ENCODE results near the gene MYO5A.

The MYO5A gene

GRCh38 chr15:52424856-52425431 lies 103.7 kb downstream of the MYO5A start:
- TF ChIP-seq GATA3 (IDR thresholded peaks at IDR 0.05; ENCODE audit: low read depth, low read length), result no peak
- TF ChIP-seq GATA2 (IDR thresholded peaks at IDR 0.05; ENCODE audit: low read depth, low read length), result no peak

- TF ChIP-seq GATA3 (IDR thresholded peaks at IDR 0.05; ENCODE audit: low read depth, low read length), result no peak
- no peak for TF ChIP-seq GATA2 (IDR thresholded peaks at IDR 0.05; ENCODE audit: low read depth, low read length)
Measured at GRCh38 chr15:52423852-52424251, 104.8 kb downstream of the MYO5A start.

- TF ChIP-seq GATA3 (IDR thresholded peaks at IDR 0.05; ENCODE audit: low read depth, low read length), result no peak
- TF ChIP-seq GATA2 (IDR thresholded peaks at IDR 0.05; ENCODE audit: low read depth, low read length), result no peak
Measured at GRCh38 chr15:52422001-52422400, 106.7 kb downstream of the MYO5A start.

- TF ChIP-seq GATA2 (IDR thresholded peaks at IDR 0.05; ENCODE audit: low read depth, low read length) (no peak), GATA3 (IDR thresholded peaks at IDR 0.05; ENCODE audit: low read depth, low read length) (no peak)
Measured at GRCh38 chr15:52421029-52421428, 107.7 kb downstream of the MYO5A start.

- TF ChIP-seq GATA2 (IDR thresholded peaks at IDR 0.05; ENCODE audit: low read depth, low read length) (no peak), GATA3 (IDR thresholded peaks at IDR 0.05; ENCODE audit: low read depth, low read length) (no peak)
Measured at GRCh38 chr15:52419494-52419893, 109.2 kb downstream of the MYO5A start.

GRCh38 chr15:52417957-52418356 lies 110.7 kb downstream of the MYO5A start:
- TF ChIP-seq GATA3 (IDR thresholded peaks at IDR 0.05; ENCODE audit: low read depth, low read length) (no peak), GATA2 (IDR thresholded peaks at IDR 0.05; ENCODE audit: low read depth, low read length) (no peak)

- TF ChIP-seq GATA3 (IDR thresholded peaks at IDR 0.05; ENCODE audit: low read depth, low read length), result no peak
- TF ChIP-seq GATA2 (IDR thresholded peaks at IDR 0.05; ENCODE audit: low read depth, low read length), result no peak
Measured at GRCh38 chr15:52417521-52417920, 111.2 kb downstream of the MYO5A start.

- no peak for TF ChIP-seq GATA2 (IDR thresholded peaks at IDR 0.05; ENCODE audit: low read depth, low read length)
- TF ChIP-seq GATA3 (IDR thresholded peaks at IDR 0.05; ENCODE audit: low read depth, low read length), result no peak
Measured at GRCh38 chr15:52415628-52416027, 113.1 kb downstream of the MYO5A start.

- TF ChIP-seq GATA3 (IDR thresholded peaks at IDR 0.05; ENCODE audit: low read depth, low read length), result no peak
- no peak for TF ChIP-seq GATA2 (IDR thresholded peaks at IDR 0.05; ENCODE audit: low read depth, low read length)
Measured at GRCh38 chr15:52414936-52415335, 113.7 kb downstream of the MYO5A start.

- TF ChIP-seq GATA2 (IDR thresholded peaks at IDR 0.05; ENCODE audit: low read depth, low read length) (no peak), GATA3 (IDR thresholded peaks at IDR 0.05; ENCODE audit: low read depth, low read length) (no peak)
Measured at GRCh38 chr15:52408823-52409222, 119.9 kb downstream of the MYO5A start.

GRCh38 chr15:52407374-52407773 lies 121.3 kb downstream of the MYO5A start:
- no peak for TF ChIP-seq GATA3 (IDR thresholded peaks at IDR 0.05; ENCODE audit: low read depth, low read length)
- TF ChIP-seq GATA2 (IDR thresholded peaks at IDR 0.05; ENCODE audit: low read depth, low read length), result no peak

GRCh38 chr15:52406601-52407000 lies 122.1 kb downstream of the MYO5A start:
- TF ChIP-seq GATA2 (IDR thresholded peaks at IDR 0.05; ENCODE audit: low read depth, low read length), result no peak
- no peak for TF ChIP-seq GATA3 (IDR thresholded peaks at IDR 0.05; ENCODE audit: low read depth, low read length)

GRCh38 chr15:52405856-52406255 lies 122.8 kb downstream of the MYO5A start:
- no peak for TF ChIP-seq GATA2 (IDR thresholded peaks at IDR 0.05; ENCODE audit: low read depth, low read length)
- TF ChIP-seq GATA3 (IDR thresholded peaks at IDR 0.05; ENCODE audit: low read depth, low read length), result no peak

GRCh38 chr15:52397118-52397517 lies 131.6 kb downstream of the MYO5A start:
- TF ChIP-seq GATA2 (IDR thresholded peaks at IDR 0.05; ENCODE audit: low read depth, low read length) (no peak), GATA3 (IDR thresholded peaks at IDR 0.05; ENCODE audit: low read depth, low read length) (no peak)

- TF ChIP-seq GATA2 (IDR thresholded peaks at IDR 0.05; ENCODE audit: low read depth, low read length) (no peak), GATA3 (IDR thresholded peaks at IDR 0.05; ENCODE audit: low read depth, low read length) (no peak)
Measured at GRCh38 chr15:52394118-52394517, 134.6 kb downstream of the MYO5A start.
